HG03103 (cell line): ENCODE measurements around the gene SEMA4B.
"Not testable (repeated sequence)": the region's sequence is repeated elsewhere in the genome, so short reads cannot be mapped to it uniquely, and the experiment has no call there.

Experiments
- ATAC-seq: cut with Tn5 transposase; IDR thresholded peaks from one replicate; pipeline ENCODE4 v1.9.1; 2021; ENCODE audit warnings: low read depth; ENCODE audit not compliant: unreplicated experiment

The SEMA4B gene

DNA sequence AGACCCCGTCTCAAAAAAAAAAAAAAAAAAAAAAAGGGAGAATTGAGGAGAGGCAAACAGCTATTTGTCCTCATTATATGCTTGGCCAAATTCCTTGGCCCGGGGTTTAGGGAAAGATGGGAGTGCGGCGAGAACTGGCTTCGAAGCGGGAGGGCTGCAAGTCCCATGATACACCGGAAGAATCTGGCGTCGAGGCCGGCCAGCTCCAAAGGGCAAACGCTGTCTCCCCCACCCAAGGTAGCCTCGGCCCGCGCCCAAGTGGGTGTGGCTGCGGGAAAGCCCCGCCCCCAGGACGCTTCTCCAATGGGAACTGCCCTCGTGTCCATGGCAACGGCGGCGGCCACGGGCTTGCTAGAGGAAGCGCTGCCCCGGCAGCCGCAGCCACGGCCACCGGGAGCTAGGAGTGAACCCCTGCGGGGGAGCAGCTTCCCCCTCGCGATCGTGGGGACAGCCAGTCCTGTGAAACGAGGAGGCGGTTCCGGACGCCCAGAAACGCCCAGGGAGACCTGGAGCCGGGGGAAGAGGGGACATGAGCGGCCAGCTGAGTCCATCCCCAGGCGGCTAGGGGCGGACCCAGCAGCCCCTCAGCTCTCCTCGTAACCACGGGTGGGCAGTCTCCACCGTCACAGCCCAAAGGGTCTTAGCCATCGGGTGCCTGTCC is 48.2 kb downstream of the SEMA4B start, which contains the start of gene TTLL13:
TSS of gene TTLL13 (plus strand) at position 354 of the 661 bp plus-strand sequence. CDS start 1,075 bp downstream, outside the sequence.
- ATAC-seq = no peak

DNA sequence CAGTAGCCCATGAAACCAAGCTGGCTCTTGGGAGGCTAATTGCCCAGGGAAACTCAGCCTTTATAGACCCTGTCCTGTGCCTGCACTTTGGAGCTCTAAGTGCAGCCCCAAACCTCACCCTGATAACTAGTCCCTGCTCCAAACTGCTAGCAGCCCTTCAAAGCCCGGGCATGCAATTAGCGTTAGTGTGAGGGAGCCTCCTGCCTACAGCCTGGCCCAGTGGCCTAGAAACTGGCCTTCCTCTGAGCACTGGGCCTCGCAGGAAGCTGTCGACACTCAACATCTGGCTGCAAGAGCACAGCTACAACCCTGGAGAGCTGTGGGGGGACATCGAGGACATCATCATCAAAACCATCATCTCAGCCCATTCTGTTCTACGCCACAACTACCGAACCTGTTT is 56.6 kb downstream of the SEMA4B start:
- ATAC-seq = no peak

DNA sequence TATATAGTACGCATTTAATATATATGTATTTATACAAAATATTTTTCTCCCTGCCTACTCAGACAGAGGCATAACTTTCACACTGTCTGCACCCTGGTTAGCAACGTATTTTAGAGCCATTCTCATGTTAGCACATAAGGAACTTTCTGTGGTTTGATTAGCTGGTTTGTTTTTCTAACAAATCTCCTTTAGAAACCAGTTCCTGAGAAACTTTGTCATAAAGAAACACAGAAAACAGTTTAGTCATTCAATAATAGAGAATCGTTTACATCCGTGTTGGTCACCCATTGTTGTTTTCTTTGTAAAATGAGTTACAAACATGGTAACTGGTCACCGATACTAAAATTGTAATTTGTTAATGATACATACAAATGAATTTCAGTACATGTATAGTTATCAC is 58.4 kb downstream of the SEMA4B start:
- ATAC-seq = no peak

DNA sequence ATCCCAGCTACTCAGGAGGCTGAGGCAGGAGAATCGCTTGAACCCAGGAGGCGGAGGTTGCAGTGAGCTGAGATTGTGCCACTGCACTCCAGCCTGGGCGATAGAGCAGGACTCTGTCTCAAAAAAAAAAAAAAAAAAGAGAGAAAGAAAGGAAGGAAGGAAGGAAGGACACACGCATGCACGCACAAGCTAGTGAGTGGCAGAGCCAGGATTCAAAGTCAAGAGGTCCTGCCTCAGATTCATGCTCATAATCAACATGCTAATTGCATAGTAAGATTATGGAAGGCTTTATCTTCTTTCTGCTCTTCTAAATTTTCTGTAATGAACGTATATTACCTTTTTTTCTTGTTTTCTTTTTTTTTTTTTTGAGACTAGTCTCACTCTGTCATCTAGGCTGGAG is 59.6 kb downstream of the SEMA4B start:
- ATAC-seq = not testable (repeated sequence)

DNA sequence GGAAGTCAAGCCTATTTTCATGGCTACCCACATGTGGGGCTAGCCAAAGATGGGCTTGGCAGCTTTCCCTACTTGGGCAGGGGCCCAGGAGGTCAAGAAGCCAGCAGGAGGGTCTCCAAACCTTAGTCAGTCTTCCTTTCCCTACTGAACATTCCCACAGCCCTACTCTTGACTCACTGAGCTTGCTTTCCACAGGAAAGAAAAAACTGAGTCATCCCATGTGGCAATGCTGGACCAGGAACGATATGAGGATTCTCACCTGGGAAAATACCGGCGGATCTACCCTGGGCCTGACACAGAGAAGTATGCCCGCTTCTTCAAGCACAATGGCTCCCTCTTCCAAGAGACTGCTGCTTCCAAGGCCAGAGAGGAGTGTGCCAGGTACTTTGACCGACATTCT is 60.7 kb downstream of the SEMA4B start:
- ATAC-seq = no peak

DNA sequence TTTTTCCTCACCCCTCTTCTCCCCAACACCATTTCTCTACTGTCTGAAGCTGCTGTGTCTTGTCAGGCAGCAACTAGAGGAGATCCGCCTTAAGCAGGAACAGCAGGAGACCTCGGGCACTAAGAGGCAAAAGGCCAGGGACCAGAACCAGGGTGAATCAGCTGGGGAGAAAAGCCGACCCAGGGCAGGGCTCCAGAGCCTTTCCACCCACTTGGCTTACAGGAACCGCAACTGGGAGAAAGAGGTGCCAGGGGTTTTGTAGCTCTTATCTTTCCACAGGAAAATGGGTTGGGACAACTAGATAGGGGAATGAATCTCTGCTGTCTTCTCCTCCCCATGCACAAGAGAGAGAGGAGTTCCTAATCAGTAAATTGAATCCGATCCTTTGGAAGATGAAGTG is 61.3 kb downstream of the SEMA4B start:
- ATAC-seq = no peak

DNA sequence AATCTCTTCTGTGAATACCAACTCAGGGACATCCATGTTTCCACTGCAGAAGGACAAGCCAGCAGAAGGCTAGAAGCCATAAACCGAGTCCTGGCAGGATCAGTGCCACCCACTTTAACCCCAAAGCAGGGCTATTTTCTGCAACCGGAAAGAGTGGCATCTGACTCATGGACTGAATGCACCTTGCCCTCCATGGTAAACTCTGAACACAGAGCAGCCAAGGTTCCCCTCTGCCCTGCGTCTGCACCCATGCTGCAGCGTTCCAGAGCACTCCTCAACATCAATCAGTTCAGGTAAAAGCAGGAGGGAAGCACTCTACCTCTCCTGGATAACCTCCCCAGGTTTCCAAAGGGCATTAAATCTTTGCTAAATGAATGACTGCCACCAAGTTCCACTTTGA is 63.5 kb downstream of the SEMA4B start:
- no peak for ATAC-seq

DNA sequence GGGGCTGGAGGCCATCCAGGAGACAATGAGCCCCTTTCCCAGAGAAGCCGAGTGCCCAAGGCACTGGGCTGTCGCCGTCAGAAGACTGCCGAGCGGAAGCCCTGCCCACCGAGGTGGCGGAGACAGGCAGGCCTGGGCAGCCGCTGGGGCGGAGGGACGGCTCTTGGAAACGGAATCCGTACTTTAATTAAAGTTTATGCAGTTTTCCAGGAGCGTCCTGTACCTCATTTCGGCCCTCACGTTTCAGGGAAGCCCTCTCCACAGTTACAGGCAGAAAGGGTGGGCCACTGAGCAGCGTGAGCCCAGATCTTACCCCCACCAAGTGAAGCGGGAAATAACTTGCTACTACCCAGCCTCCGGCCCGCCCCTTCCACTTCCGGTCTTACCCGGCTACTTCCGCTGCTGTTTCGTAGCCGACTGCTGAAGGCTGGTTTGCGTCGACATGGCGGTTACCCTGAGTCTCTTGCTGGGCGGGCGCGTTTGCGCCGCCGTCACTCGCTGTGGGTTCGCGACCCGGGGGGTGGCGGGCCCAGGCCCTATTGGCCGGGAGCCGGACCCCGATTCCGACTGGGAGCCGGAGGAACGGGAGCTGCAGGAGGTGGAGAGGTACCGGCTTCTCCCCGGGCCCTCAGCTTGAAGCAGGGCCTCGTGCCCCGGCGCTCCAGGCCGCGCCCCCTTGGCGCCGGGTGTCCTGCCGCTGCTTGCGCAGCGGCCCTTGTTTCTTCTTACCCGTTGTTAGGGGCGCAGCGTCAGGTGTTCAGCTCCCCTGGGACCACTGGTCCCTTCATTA is 64.3 kb downstream of the SEMA4B start, which contains the start of gene NGRN:
TSS of gene NGRN (plus strand) at position 402 of the 790 bp plus-strand sequence. CDS start at position 443, 41 bp downstream.
- ATAC-seq = peak; percentile 87

DNA sequence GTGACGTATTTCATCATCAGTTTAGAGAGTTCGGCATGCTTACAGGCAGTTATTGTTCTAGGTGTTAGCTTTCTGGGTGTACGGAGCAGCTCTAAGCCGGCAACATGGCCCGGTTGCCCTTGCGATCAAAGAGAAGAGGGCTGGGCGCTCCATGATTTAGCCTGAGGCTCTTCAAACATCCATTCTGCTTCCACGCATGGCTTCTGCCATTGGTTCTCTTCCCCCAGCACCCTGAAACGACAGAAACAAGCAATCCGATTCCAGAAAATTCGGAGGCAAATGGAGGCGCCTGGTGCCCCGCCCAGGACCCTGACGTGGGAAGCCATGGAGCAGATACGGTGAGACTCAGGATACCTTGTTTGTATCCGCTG is 64.9 kb downstream of the SEMA4B start:
- peak; percentile 11 for ATAC-seq

DNA sequence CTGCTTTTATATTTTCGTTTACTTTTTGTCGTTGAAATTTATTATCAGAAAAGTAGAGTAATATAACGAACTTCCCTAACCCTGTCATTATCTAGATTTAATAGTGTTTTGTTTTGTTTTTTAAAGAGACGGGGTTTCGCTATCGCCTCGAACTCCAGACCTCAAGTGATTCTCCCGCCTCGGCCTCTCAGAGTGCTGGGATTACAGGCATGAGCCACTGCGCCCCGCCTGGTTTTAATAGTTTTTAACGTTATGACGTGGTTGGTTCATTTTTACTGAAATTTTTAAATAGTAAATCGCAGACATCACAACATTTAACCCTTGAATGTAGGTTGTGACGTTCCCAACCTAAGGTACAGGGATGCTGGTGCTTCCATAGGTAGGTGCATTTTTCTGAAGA is 65.4 kb downstream of the SEMA4B start:
- ATAC-seq = no peak

DNA sequence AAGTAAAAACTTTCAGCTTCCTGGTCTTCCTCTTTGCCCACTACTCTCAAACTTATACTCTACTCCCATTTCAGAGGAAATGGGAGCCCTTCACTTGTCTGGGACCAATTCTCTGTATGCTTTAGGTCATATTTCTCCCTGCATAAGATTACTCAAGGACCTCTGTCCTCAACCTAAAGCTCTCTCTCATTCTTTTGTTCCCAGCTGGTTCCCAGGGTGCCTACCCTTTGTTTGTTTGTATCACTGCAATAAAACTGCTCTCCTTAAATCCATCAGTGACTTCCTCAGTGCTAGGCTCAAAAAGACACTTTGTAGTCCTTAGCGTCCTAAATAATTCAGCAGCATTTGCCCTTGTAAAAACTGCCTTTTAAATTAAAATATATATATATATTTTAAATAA is 67.3 kb downstream of the SEMA4B start:
- ATAC-seq = no peak

DNA sequence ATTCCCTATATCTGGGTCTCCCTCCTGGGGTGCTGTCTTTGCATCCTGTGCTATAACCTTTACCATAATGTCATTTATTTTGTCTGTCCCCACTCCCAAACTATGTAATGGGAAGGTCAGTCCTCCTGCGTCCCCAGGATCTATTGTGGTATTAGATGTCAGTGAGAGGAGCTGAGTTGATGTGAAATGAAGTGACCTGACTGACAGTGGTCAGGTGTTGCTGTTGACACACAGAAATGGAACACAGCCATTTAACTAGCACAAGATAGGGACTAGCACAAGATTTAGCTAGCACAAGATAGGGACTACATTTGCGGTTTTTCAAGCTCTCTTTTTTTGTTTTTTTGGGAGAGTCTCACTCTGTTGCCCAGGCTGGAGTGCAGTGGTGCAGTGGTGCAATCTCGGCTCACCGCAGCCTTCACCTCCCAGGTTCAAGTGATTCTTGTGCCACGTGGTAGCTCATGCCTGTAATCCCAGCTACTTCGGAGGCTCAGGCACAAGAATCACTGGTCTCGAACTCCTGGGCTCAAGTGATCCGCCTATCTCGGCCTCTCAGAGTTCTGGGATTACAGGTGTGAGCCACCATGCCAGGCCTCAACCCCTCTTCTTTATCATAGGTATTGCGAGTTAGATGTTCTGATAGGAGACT is 69.5 kb downstream of the SEMA4B start:
- ATAC-seq = no peak

DNA sequence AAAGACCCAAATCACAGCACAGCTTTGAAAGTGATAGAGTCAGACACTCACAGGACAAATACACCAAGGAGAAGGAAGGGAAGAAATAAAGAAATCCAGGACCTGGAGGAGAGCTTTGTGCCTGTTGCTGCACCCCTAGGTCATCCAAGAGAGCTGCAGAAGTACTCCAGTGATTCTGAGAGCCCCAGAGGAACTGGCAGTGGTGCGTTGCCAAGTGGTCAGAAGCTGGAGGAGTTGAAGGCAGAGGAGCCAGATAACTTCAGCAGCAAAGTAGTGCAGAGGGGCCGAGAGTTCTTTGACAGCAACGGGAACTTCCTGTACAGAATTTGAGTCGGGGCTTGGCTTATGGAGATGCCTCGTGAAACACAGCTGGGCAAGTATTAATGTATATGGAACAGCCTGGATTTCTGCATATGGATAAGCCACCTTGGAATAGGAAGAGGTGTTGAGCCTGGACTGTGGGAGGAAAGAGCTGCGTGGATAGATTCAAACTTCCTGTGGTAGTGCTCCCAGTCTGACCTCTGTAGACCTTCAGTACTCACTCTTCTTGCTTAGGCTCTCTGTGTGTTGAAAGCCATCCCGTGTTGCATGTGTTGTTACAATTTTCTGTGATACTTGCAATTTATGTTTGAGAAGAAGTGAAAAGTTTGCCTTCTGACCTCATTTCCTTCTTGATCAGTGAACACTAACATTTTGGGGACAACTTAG is 70.5 kb downstream of the SEMA4B start:
- no peak for ATAC-seq

DNA sequence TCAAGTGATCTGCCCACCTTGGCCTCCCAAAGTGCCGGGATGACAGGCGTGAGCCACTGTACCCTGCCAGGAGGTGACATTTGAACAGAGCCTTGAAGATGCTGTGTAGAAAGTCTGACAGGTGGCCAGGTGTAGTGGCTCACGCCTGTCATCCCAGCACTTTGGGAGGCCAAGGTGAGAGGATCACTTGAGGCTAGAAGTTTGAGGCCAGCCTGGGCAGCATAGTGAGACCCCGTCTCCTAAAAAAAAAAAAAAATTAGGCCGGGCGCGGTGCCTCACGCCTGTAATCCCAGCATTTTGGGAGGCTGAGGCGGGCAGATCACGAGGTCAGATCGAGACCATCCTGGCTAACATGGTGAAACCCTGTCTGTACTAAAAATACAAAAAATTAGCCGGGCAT is 77.3 kb downstream of the SEMA4B start:
- ATAC-seq = not testable (repeated sequence)
